GM19043 (cell line): ENCODE measurements around the gene NDUFS2.
"Not testable (repeated sequence)": the region's sequence is repeated elsewhere in the genome, so short reads cannot be mapped to it uniquely, and the experiment has no call there.

Source experiments
- ATAC-seq: cut with Tn5 transposase; IDR thresholded peaks from one replicate; pipeline ENCODE4 v1.9.1; 2021; ENCODE audit warnings: low read depth; ENCODE audit not compliant: unreplicated experiment

NDUFS2 gene

GRCh38 chr1:161216945-161217712 lies 15.0 kb downstream of the NDUFS2 start:
- ATAC-seq = peak; percentile 90

GRCh38 chr1:161217831-161218230 lies 15.7 kb downstream of the NDUFS2 start:
- ATAC-seq = no peak

- ATAC-seq = no peak
Observed at GRCh38 chr1:161218301-161219077, 16.3 kb downstream of the NDUFS2 start.

- ATAC-seq = no peak
Observed at GRCh38 chr1:161219078-161219892, 17.1 kb downstream of the NDUFS2 start.

- no peak for ATAC-seq
Observed at GRCh38 chr1:161220002-161220401, 17.8 kb downstream of the NDUFS2 start.

GRCh38 chr1:161222175-161223019 lies 20.2 kb downstream of the NDUFS2 start:
- no peak for ATAC-seq

GRCh38 chr1:161223805-161224694 lies 21.9 kb downstream of the NDUFS2 start:
- no peak for ATAC-seq

- not testable (repeated sequence) for ATAC-seq
Observed at GRCh38 chr1:161224695-161225087, 22.5 kb downstream of the NDUFS2 start.

GRCh38 chr1:161225178-161225533 lies 23.0 kb downstream of the NDUFS2 start:
- peak; percentile 2 for ATAC-seq

- ATAC-seq = peak; percentile 96
Observed at GRCh38 chr1:161225534-161226319, 23.6 kb downstream of the NDUFS2 start, which contains the start of gene TOMM40L. TSS of gene TOMM40L (plus strand) at chr1:161226060. CDS start at chr1:161226490, 430 bp downstream.

- ATAC-seq = no peak
Observed at GRCh38 chr1:161226320-161226711, 24.1 kb downstream of the NDUFS2 start.

GRCh38 chr1:161226759-161227158 lies 24.6 kb downstream of the NDUFS2 start:
- ATAC-seq = no peak

- ATAC-seq = no peak
Observed at GRCh38 chr1:161227196-161227871, 25.2 kb downstream of the NDUFS2 start.

- no peak for ATAC-seq
Observed at GRCh38 chr1:161228032-161228431, 25.9 kb downstream of the NDUFS2 start.

GRCh38 chr1:161229896-161230295 lies 27.7 kb downstream of the NDUFS2 start:
- no peak for ATAC-seq

- no peak for ATAC-seq
Observed at GRCh38 chr1:161230762-161231161, 28.6 kb downstream of the NDUFS2 start.

GRCh38 chr1:161233102-161233501 lies 30.9 kb downstream of the NDUFS2 start:
- ATAC-seq = no peak
